CD14-positive monocyte (primary cell): ENCODE results near the gene MAPK13. TPM values are rescaled to one million over a fixed set of nuclear protein-coding genes. Genes with fewer than 3 reads are reported as not detected.

Experiments used
- DNase-seq, 3 donors: peaks; one replicate each; pipeline ENCODE4 v3.0.0-alpha.2; 2011 to 2022
- H2AFZ ChIP-seq: 2 replicates; pipeline ENCODE4 v1.6.0; 2012; ENCODE audit warnings: mild to moderate bottlenecking, low read depth, low read length, inconsistent platforms; ENCODE audit not compliant: insufficient read depth, poor library complexity, severe bottlenecking
- H3K27ac ChIP-seq, 2 donors: 1 replicate in 1 of 2; 2 replicates in 1 of 2; pipeline ENCODE4 v1.5.1; 2012 to 2013; ENCODE audit warnings: low read length in 2 of 2, control low read depth in 1 of 2, inconsistent platforms in 1 of 2, low read depth in 1 of 2, mild to moderate bottlenecking in 1 of 2
- H3K27me3 ChIP-seq, 2 donors: one replicate each; pipeline versions ENCODE4 v1.6.0 to v1.6.1; 2011 to 2013; ENCODE audit warnings: low read length in 2 of 2; ENCODE audit not compliant: control insufficient read depth in 2 of 2, insufficient read depth in 2 of 2
- H3K36me3 ChIP-seq, 2 donors: replicated peaks in 1 of 2; 1 replicate in 1 of 2; 2 replicates in 1 of 2; pipeline versions ENCODE4 v1.5.1 to v1.6.1; 2012 to 2013; ENCODE audit warnings: low read length in 2 of 2, control low read depth in 1 of 2, inconsistent platforms in 1 of 2, mild to moderate bottlenecking in 1 of 2; ENCODE audit not compliant: insufficient read depth in 2 of 2, control insufficient read depth in 1 of 2
- H3K4me1 ChIP-seq, 2 donors: 1 replicate in 1 of 2; 2 replicates in 1 of 2; pipeline versions ENCODE4 v1.5.1 to v1.6.1; 2012 to 2013; ENCODE audit warnings: low read length in 2 of 2, control low read depth in 1 of 2, inconsistent platforms in 1 of 2, mild to moderate bottlenecking in 1 of 2, moderate library complexity in 1 of 2; ENCODE audit not compliant: insufficient read depth in 2 of 2, control insufficient read depth in 1 of 2
- H3K4me2 ChIP-seq: replicated peaks from 2 replicates; pipeline ENCODE3; 2012; ENCODE audit warnings: low read length, moderate library complexity, mild to moderate bottlenecking; ENCODE audit not compliant: poor library complexity, severe bottlenecking; ENCODE audit errors: extremely low read depth
- H3K4me3 ChIP-seq, 3 experiments: fragments of 200-600 bp in 1 of 3; sonication (generic) in 1 of 3; replicated peaks in 1 of 3; 1 replicate in 2 of 3; 2 replicates in 1 of 3; pipeline ENCODE4 v1.5.1; 2011 to 2013; ENCODE audit warnings: low read length in 3 of 3, mild to moderate bottlenecking in 3 of 3, control low read depth in 2 of 3, low read depth in 2 of 3, inconsistent platforms in 1 of 3, moderate library complexity in 1 of 3
- H3K79me2 ChIP-seq: 2 replicates; pipeline ENCODE4 v1.6.0; 2012; ENCODE audit warnings: mild to moderate bottlenecking, control low read depth, inconsistent platforms, low read length, moderate library complexity; ENCODE audit not compliant: insufficient read depth
- H3K9ac ChIP-seq: 2 replicates; pipeline ENCODE4 v1.6.0; 2017; ENCODE audit warnings: low read length, mild to moderate bottlenecking; ENCODE audit not compliant: insufficient read depth, poor library complexity, severe bottlenecking
- H3K9me3 ChIP-seq, 2 donors: replicated peaks in 1 of 2; 1 replicate in 1 of 2; 2 replicates in 1 of 2; pipeline versions ENCODE4 v1.5.1 to v1.6.1; 2012 to 2013; ENCODE audit warnings: low read length in 2 of 2, control low read depth in 1 of 2; ENCODE audit not compliant: control insufficient read depth in 1 of 2, insufficient read depth in 1 of 2
- H4K20me1 ChIP-seq: 2 replicates; pipeline ENCODE4 v1.6.0; 2012; ENCODE audit warnings: mild to moderate bottlenecking, low read length, control low read depth, moderate library complexity; ENCODE audit not compliant: insufficient read depth
- H3K27ac Mint-ChIP-seq, 7 donors: one replicate each; pipeline ENCODE4 v1.8.0; 2020; ENCODE audit warnings: mild to moderate bottlenecking in 7 of 7, mixed read lengths in 7 of 7, moderate library complexity in 6 of 7, inconsistent platforms in 2 of 7
- H3K27me3 Mint-ChIP-seq, 3 donors: one replicate each; pipeline ENCODE4 v1.8.0; 2021 to 2022; ENCODE audit warnings: low read depth in 3 of 3, mild to moderate bottlenecking in 3 of 3, mixed read lengths in 3 of 3, moderate library complexity in 3 of 3, inconsistent platforms in 1 of 3
- H3K36me3 Mint-ChIP-seq, 2 donors: one replicate each; pipeline ENCODE4 v1.8.0; 2020; ENCODE audit warnings: mixed read lengths in 2 of 2, inconsistent platforms in 1 of 2, mild to moderate bottlenecking in 1 of 2
- H3K4me1 Mint-ChIP-seq: one replicate; pipeline ENCODE4 v1.8.0; 2020; ENCODE audit warnings: mild to moderate bottlenecking, mixed read lengths
- H3K4me3 Mint-ChIP-seq, 2 donors: one replicate each; pipeline ENCODE4 v1.8.0; 2020; ENCODE audit warnings: mild to moderate bottlenecking in 2 of 2, mixed read lengths in 2 of 2, moderate library complexity in 1 of 2
- H3K9me3 Mint-ChIP-seq, 7 donors: one replicate each; pipeline ENCODE4 v1.8.0; 2020 to 2022; ENCODE audit warnings: mixed read lengths in 7 of 7, mild to moderate bottlenecking in 6 of 7, moderate library complexity in 6 of 7, inconsistent platforms in 2 of 7
- WGBS: methylation state at CpG from one replicate; pipeline ENCODE4 v1.1.5; 2013; ENCODE audit warnings: missing lambda C conversion rate; ENCODE audit not compliant: insufficient coverage; 5-methylcytosine and 5-hydroxymethylcytosine counted together
- intact Hi-C, 2 donors: fragments of 100-400 bp; cut with micrococcal nuclease; formaldehyde crosslinking; loops; one replicate each; pipeline versions ENCODE4 v1.15.0 to v1.15.1; 2023
- polyA plus RNA-seq, 3 donors: library from polyadenylated mRNA; depleted of rRNA in 1 of 3; unstranded in 2 of 3; stranded (reverse) in 1 of 3; fragments of 300-500 nt in 2 of 3; fragments of >200 nt in 1 of 3; fragmentation: Illumina TruSeq in 2 of 3; gene quantifications; 1 replicate in 2 of 3; 2 replicates in 1 of 3; pipeline ENCODE4 v1.2.3, GENCODE V29; 2012 to 2021
- TF ChIP-seq, protein P1 (sequence below): fragments of 200-600 bp; IDR thresholded peaks from one replicate; pipeline ENCODE4 v1.8.0; 2022; ENCODE audit warnings: antibody characterized with exemption, mild to moderate bottlenecking

Gene MAPK13
- polyA plus RNA-seq, 3 donors: 0.88 to 9.8 (median 2.4) TPM

DNA sequence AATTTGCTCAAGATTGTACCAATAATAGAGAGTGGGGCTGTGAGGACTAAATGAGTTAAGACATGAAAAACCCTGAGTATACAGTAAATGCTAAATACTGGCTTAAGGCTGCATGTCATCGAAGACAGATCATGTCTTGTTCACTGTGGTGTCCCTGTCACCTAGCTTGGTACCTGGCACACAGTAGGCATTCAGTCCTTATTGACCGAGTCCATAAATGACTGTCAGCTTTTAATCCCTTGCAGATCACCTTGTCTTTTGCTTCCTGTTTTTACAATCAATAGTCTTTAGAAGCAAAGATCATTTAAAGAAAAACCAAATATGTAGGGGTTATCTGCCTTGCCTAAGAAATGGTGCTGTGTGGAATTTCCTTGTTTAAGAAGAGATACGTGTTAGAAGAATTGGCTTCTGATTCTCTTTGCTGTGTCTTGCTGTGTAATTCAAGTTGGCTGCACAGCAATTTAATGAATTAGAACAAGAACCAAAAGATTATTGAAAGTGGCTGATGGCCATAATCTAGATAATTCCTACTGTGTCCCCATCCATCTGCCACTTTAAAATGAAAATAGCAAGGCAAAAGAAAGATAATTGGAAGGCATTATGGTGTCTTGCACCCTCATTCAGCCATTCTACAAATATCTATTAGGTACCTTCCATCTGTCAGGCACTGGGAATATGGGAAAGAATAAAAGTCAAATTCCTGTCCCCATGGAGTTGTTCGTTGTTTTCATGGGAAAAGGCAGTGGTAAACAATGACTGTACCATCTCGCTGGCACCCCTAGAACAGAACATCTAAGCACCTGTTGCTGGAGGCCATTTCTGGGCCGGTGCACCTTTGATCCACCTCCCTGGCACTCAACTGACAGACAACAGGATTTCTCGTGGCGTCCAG, 12.4 kb upstream of the MAPK13 start:
- Histone ChIP-seq H3K36me3 (peaks cover 8 to 41% of the 10 kb centered on the region in 2 donors), H3K4me2 (no peak overlapping the region), H3K27ac (peak overlapping the region; percentile 76 to 97), H3K79me2 (peaks cover 8% of the 10 kb centered on the region), H2AFZ (no peak overlapping the region), H4K20me1 (peaks cover 52% of the 10 kb centered on the region), H3K4me1 (peaks cover 69 to 83% of the 10 kb centered on the region in 2 donors), H3K9ac (no peak overlapping the region), H3K9me3 (no peaks in the 10 kb centered on the region), H3K4me3 (no peak overlapping the region), H3K27me3 (no peaks in the 10 kb centered on the region)
- H3K36me3 Mint-ChIP-seq: peaks cover 37 to 54% of the 10 kb centered on the region in 2 donors
- TF ChIP-seq, protein P1, sequence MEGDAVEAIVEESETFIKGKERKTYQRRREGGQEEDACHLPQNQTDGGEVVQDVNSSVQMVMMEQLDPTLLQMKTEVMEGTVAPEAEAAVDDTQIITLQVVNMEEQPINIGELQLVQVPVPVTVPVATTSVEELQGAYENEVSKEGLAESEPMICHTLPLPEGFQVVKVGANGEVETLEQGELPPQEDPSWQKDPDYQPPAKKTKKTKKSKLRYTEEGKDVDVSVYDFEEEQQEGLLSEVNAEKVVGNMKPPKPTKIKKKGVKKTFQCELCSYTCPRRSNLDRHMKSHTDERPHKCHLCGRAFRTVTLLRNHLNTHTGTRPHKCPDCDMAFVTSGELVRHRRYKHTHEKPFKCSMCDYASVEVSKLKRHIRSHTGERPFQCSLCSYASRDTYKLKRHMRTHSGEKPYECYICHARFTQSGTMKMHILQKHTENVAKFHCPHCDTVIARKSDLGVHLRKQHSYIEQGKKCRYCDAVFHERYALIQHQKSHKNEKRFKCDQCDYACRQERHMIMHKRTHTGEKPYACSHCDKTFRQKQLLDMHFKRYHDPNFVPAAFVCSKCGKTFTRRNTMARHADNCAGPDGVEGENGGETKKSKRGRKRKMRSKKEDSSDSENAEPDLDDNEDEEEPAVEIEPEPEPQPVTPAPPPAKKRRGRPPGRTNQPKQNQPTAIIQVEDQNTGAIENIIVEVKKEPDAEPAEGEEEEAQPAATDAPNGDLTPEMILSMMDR: no peak
- H3K27ac Mint-ChIP-seq: peak overlapping the region; percentile 98 to 100 (median 99)
- intact Hi-C loops: no loop called here
- no peak overlapping the region for H3K4me3 Mint-ChIP-seq
- H3K4me1 Mint-ChIP-seq: peaks cover 77% of the 10 kb centered on the region
- 100% methylated on average over 4 of the region's 8 CpGs for WGBS
- H3K9me3 Mint-ChIP-seq: peaks cover 0 to 2% (median 0%) of the 10 kb centered on the region in 7 donors
- DNase-seq: no peak
- H3K27me3 Mint-ChIP-seq: peaks cover 0 to 1% (median 0%) of the 10 kb centered on the region in 3 donors

GRCh38 chr6:36118550-36119107, 11.7 kb upstream of the MAPK13 start:
- H3K4me1 ChIP-seq: peaks cover 76 to 83% of the 10 kb centered on the region in 2 donors
- H3K36me3 Mint-ChIP-seq: peaks cover 36 to 52% of the 10 kb centered on the region in 2 donors

More at GRCh38 chr6:36118550-36119107, 11.7 kb upstream of the MAPK13 start:
- intact Hi-C loops: no loop called here
- H3K4me2 ChIP-seq: no peak overlapping the region
- no peak overlapping the region for H3K9ac ChIP-seq
- no peaks in the 10 kb centered on the region for H3K9me3 ChIP-seq
- Mint-ChIP-seq H3K4me1 (peaks cover 78% of the 10 kb centered on the region), H3K4me3 (no peak overlapping the region), H3K27ac (peak overlapping the region; percentile 98 to 100 (median 99)), H3K27me3 (peaks cover 0 to 1% (median 0%) of the 10 kb centered on the region in 3 donors), H3K9me3 (peaks cover 0 to 2% (median 0%) of the 10 kb centered on the region in 7 donors)
- H3K4me3 ChIP-seq: no peak overlapping the region
- H3K36me3 ChIP-seq: peaks cover 6 to 34% of the 10 kb centered on the region in 2 donors
- no peaks in the 10 kb centered on the region for H3K27me3 ChIP-seq
- no peak overlapping the region for H2AFZ ChIP-seq
- no CpG with 5 or more reads among the region's 4 CpGs for WGBS
- peak overlapping the region; percentile 76 to 97 for H3K27ac ChIP-seq
- TF ChIP-seq, protein P1: no peak
- DNase-seq: peak; percentile 92 to 99 (median 97)
- H4K20me1 ChIP-seq: peaks cover 45% of the 10 kb centered on the region
- peaks cover 8% of the 10 kb centered on the region for H3K79me2 ChIP-seq
